Mammary epithelial cell (primary cell): ENCODE results near the gene FAT1.

Source experiments
- EZH2 ChIP-seq: IDR thresholded peaks from 2 replicates; pipeline ENCODE4 v1.6.1; 2012; ENCODE audit warnings: low read length, inconsistent platforms, borderline replicate concordance
- TF ChIP-seq, protein P1 (sequence below), 2 donors: IDR thresholded peaks in 1 of 2; conservative IDR thresholded peaks in 1 of 2; 2 replicates each; pipeline ENCODE4 v1.5.1; 2011 to 2012; ENCODE audit warnings: inconsistent platforms in 2 of 2, low read length in 2 of 2, mild to moderate bottlenecking in 2 of 2, control low read depth in 1 of 2, low read depth in 1 of 2; ENCODE audit not compliant: insufficient read depth in 1 of 2; ENCODE audit errors: extremely low read depth in 1 of 2

DNA sequence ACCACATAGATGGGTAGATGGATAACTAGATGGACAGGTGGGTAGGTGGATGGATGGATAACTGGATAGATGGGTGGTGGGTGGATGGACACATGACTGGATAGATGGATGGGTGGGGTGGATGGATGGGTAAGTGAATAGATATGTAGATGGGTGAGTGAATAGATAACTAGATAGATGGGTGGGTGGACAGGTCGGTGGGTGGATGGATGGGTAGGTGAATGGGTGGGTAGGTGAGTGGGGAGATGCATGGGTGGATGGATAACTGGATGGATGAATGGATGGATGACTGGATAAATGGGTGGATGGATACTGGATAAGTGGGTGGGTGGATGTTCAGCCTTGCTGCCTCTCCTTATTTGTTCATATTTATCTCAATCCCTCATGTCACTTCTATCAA, 116.2 kb downstream of the FAT1 start:
- TF ChIP-seq, protein P1, sequence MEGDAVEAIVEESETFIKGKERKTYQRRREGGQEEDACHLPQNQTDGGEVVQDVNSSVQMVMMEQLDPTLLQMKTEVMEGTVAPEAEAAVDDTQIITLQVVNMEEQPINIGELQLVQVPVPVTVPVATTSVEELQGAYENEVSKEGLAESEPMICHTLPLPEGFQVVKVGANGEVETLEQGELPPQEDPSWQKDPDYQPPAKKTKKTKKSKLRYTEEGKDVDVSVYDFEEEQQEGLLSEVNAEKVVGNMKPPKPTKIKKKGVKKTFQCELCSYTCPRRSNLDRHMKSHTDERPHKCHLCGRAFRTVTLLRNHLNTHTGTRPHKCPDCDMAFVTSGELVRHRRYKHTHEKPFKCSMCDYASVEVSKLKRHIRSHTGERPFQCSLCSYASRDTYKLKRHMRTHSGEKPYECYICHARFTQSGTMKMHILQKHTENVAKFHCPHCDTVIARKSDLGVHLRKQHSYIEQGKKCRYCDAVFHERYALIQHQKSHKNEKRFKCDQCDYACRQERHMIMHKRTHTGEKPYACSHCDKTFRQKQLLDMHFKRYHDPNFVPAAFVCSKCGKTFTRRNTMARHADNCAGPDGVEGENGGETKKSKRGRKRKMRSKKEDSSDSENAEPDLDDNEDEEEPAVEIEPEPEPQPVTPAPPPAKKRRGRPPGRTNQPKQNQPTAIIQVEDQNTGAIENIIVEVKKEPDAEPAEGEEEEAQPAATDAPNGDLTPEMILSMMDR (conservative IDR thresholded peaks at IDR 0.05 in 1 of 2, IDR thresholded peaks at IDR 0.05 in 1 of 2; ENCODE audit: extremely low read depth in 1 of 2, insufficient read depth in 1 of 2, low read depth in 1 of 2, low read length in 2 of 2): no peak
- TF ChIP-seq EZH2: no peak
